H1 (cell line): ENCODE results near the gene CES3. TPM values are rescaled to one million over a fixed set of nuclear protein-coding genes. Genes with fewer than 3 reads are reported as not detected.

Experiments
- ASH2L ChIP-seq: fragments of 200-600, 300-600 bp; sonication (generic); IDR thresholded peaks from one replicate; pipeline ENCODE4 v1.7.1; 2017; ENCODE audit warnings: low read length
- BRCA1 ChIP-seq: IDR thresholded peaks from 2 replicates; pipeline ENCODE4 v1.6.1; 2012; ENCODE audit warnings: low read depth, low read length, improper control_type of control experiment
- CHD1 ChIP-seq: IDR thresholded peaks from 2 replicates; pipeline ENCODE4 v1.6.1; 2012; ENCODE audit warnings: low read depth, low read length, improper control_type of control experiment
- E2F6 ChIP-seq: IDR thresholded peaks from 2 replicates; pipeline ENCODE4 v1.6.1; 2012; ENCODE audit warnings: inconsistent platforms
- GABPA ChIP-seq: IDR thresholded peaks from 2 replicates; pipeline ENCODE4 v1.6.1; 2011; ENCODE audit warnings: mild to moderate bottlenecking, low read length, moderate library complexity, borderline replicate concordance; ENCODE audit not compliant: insufficient read depth
- HDAC6 ChIP-seq: IDR thresholded peaks from one replicate; pipeline ENCODE4 v1.7.1; 2012; ENCODE audit warnings: low read depth, mild to moderate bottlenecking, inconsistent platforms, low read length, moderate library complexity
- SIRT6 ChIP-seq: IDR thresholded peaks from one replicate; pipeline ENCODE4 v1.7.1; 2012; ENCODE audit warnings: low read length, inconsistent platforms
- polyA plus RNA-seq, 7 experiments: library from polyadenylated mRNA; depleted of rRNA in 3 of 7; stranded (reverse) in 5 of 7; unstranded in 2 of 7; fragments of >200 nt in 5 of 7; fragments of 200-250 nt in 2 of 7; gene quantifications; 1 replicate in 5 of 7; 2 replicates in 1 of 7; 4 replicates in 1 of 7; pipeline versions ENCODE4 v1.2.1 to v1.2.3, GENCODE V29; 2011 to 2013; ENCODE audit warnings: missing spikeins in 2 of 7, mixed read lengths in 2 of 7
- total RNA-seq: library from RNA; stranded (reverse); fragmentation: NEBNext Ultra II Directional; extraction: Animal tissue kit (Norgen Biotek cat#: 25700); gene quantifications from 2 replicates; pipeline ENCODE4 v1.2.1, GENCODE V29; 2021
- TF ChIP-seq, protein P1 (sequence below): IDR thresholded peaks from 2 replicates; pipeline ENCODE4 v1.6.1; 2011; ENCODE audit warnings: low read length, improper control_type of control experiment
- TF ChIP-seq, protein P2 (sequence below): fragments of 300-600 bp; sonication (generic); IDR thresholded peaks from 2 replicates; pipeline ENCODE4 v1.7.1; 2012; ENCODE audit warnings: low read length, moderate library complexity, mild to moderate bottlenecking, inconsistent platforms; ENCODE audit not compliant: insufficient replicate concordance

The CES3 gene
- total and polyA plus RNA-seq, 2 of the 8 experiments (the other 6 are each of a cell fraction or from before 2014, with no cell fraction given) = 1.6 to 2.2 TPM

DNA sequence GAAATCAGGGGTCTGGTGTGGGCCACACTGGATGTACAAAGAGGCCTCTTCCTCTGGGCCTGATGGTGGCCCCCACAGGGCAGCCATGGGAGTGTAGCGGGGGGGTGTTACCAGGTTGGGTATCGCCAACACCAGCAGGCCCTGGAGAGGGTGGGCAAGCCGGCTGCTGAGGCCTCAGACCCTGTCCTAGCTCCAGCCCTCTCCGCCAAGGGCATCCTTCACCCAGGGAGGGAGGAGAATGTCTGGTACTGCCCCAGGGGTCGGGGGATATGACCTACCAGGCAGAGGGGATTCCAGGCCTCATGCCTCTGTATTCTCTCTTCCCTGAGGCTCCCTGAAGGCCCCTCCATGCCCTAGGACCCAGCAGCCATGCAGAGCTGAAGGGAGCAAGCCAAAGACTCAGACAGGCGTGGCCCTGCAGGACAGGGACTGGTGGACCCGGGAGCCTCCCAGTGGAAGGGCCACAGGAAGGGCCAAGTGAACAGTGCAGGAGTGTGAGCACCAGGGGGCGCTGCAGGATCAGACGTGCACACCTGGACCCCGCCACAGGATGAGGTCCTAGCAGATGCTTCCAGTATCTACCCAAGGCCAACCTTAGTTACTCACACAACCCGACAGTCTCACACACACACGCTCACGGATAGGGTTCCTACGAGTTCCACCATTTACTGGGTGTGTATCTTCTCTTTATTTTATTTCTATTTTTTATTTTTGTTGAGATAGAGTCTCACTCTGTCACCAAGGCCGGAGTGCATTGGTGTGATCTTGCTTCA, 16.5 kb downstream of the CES3 start (continued):
- TF ChIP-seq, protein P1, sequence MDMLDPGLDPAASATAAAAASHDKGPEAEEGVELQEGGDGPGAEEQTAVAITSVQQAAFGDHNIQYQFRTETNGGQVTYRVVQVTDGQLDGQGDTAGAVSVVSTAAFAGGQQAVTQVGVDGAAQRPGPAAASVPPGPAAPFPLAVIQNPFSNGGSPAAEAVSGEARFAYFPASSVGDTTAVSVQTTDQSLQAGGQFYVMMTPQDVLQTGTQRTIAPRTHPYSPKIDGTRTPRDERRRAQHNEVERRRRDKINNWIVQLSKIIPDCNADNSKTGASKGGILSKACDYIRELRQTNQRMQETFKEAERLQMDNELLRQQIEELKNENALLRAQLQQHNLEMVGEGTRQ = no peak
- TF ChIP-seq, protein P2, sequence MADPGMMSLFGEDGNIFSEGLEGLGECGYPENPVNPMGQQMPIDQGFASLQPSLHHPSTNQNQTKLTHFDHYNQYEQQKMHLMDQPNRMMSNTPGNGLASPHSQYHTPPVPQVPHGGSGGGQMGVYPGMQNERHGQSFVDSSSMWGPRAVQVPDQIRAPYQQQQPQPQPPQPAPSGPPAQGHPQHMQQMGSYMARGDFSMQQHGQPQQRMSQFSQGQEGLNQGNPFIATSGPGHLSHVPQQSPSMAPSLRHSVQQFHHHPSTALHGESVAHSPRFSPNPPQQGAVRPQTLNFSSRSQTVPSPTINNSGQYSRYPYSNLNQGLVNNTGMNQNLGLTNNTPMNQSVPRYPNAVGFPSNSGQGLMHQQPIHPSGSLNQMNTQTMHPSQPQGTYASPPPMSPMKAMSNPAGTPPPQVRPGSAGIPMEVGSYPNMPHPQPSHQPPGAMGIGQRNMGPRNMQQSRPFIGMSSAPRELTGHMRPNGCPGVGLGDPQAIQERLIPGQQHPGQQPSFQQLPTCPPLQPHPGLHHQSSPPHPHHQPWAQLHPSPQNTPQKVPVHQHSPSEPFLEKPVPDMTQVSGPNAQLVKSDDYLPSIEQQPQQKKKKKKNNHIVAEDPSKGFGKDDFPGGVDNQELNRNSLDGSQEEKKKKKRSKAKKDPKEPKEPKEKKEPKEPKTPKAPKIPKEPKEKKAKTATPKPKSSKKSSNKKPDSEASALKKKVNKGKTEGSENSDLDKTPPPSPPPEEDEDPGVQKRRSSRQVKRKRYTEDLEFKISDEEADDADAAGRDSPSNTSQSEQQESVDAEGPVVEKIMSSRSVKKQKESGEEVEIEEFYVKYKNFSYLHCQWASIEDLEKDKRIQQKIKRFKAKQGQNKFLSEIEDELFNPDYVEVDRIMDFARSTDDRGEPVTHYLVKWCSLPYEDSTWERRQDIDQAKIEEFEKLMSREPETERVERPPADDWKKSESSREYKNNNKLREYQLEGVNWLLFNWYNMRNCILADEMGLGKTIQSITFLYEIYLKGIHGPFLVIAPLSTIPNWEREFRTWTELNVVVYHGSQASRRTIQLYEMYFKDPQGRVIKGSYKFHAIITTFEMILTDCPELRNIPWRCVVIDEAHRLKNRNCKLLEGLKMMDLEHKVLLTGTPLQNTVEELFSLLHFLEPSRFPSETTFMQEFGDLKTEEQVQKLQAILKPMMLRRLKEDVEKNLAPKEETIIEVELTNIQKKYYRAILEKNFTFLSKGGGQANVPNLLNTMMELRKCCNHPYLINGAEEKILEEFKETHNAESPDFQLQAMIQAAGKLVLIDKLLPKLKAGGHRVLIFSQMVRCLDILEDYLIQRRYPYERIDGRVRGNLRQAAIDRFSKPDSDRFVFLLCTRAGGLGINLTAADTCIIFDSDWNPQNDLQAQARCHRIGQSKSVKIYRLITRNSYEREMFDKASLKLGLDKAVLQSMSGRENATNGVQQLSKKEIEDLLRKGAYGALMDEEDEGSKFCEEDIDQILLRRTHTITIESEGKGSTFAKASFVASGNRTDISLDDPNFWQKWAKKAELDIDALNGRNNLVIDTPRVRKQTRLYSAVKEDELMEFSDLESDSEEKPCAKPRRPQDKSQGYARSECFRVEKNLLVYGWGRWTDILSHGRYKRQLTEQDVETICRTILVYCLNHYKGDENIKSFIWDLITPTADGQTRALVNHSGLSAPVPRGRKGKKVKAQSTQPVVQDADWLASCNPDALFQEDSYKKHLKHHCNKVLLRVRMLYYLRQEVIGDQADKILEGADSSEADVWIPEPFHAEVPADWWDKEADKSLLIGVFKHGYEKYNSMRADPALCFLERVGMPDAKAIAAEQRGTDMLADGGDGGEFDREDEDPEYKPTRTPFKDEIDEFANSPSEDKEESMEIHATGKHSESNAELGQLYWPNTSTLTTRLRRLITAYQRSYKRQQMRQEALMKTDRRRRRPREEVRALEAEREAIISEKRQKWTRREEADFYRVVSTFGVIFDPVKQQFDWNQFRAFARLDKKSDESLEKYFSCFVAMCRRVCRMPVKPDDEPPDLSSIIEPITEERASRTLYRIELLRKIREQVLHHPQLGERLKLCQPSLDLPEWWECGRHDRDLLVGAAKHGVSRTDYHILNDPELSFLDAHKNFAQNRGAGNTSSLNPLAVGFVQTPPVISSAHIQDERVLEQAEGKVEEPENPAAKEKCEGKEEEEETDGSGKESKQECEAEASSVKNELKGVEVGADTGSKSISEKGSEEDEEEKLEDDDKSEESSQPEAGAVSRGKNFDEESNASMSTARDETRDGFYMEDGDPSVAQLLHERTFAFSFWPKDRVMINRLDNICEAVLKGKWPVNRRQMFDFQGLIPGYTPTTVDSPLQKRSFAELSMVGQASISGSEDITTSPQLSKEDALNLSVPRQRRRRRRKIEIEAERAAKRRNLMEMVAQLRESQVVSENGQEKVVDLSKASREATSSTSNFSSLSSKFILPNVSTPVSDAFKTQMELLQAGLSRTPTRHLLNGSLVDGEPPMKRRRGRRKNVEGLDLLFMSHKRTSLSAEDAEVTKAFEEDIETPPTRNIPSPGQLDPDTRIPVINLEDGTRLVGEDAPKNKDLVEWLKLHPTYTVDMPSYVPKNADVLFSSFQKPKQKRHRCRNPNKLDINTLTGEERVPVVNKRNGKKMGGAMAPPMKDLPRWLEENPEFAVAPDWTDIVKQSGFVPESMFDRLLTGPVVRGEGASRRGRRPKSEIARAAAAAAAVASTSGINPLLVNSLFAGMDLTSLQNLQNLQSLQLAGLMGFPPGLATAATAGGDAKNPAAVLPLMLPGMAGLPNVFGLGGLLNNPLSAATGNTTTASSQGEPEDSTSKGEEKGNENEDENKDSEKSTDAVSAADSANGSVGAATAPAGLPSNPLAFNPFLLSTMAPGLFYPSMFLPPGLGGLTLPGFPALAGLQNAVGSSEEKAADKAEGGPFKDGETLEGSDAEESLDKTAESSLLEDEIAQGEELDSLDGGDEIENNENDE = no peak
- TF ChIP-seq BRCA1 (no peak), GABPA (0 out of 2 replicates have a peak, but pooled peaks have one; percentile 32), E2F6 (no peak), HDAC6 (no peak), SIRT6 (no peak), ASH2L (no peak), CHD1 (no peak)
